K562 (cell line): Measurements from ENCODE around the gene PANX1. TPM values are rescaled to one million over a fixed set of nuclear protein-coding genes. Genes with fewer than 3 reads are reported as not detected.

Experiments
- ATAC-seq: fragments of 200-7000 bp; cut with Tn5 transposase; 3 replicates; pipeline ENCODE4 v1.9.1; 2020; ENCODE audit warnings: moderate library complexity
- BruUV-seq: library from RNA; stranded (reverse); fragments of 400-500 nt; replicated peaks from 2 replicates; lab custom pipeline; 2021; lab: Mats Ljungman, UMichigan
- CTCF ChIA-PET: fragments of 300-600 bp; formaldehyde crosslinking; extraction: SDS; loops from one replicate; lab custom pipeline; 2021; ENCODE audit warnings: low intra/inter-chr PET ratio; lab: Yijun Ruan, JAX
- POLR2A ChIA-PET: fragments of 300-600, 350-650 bp; sonication (Branson Sonifier 250); formaldehyde crosslinking; extraction: SDS; loops from one replicate; lab custom pipeline; 2021; ENCODE audit warnings: antibody characterized with exemption, inconsistent platforms; lab: Yijun Ruan, JAX
- DNase-seq, 4 experiments: peaks; one replicate each; pipeline versions ENCODE4 v3.0.0 to v3.0.0-alpha.2; 2011 to 2018; ENCODE audit warnings: low spot score in 3 of 4, mixed read lengths in 3 of 4; ENCODE audit errors: extremely low read depth in 1 of 4
- FAIRE-seq: peaks from 2 replicates; lab custom pipeline; 2011; peaks lifted over from hg19 to GRCh38; lab: Jason Lieb, UNC
- H2AFZ ChIP-seq: 2 replicates; pipeline ENCODE4 v1.6.0; 2011; ENCODE audit warnings: low read depth, low read length, control low read depth, inconsistent platforms
- H3K27ac ChIP-seq: fragments of 200-600 bp; 3 replicates; pipeline ENCODE4 v1.8.0; 2011; ENCODE audit warnings: low read depth, mild to moderate bottlenecking, control low read depth, inconsistent platforms, low read length, moderate library complexity, mixed read lengths; ENCODE audit errors: extremely low read depth
- H3K27me3 ChIP-seq, 2 experiments: fragments of 300-600 bp in 1 of 2; 2 replicates in 1 of 2; 3 replicates in 1 of 2; pipeline versions ENCODE4 v1.6.0 to v1.8.0; 2011; ENCODE audit warnings: inconsistent platforms in 2 of 2, low read length in 2 of 2, mild to moderate bottlenecking in 1 of 2, mixed read lengths in 1 of 2, moderate library complexity in 1 of 2; ENCODE audit not compliant: control insufficient read depth in 2 of 2, insufficient read depth in 2 of 2
- H3K36me3 ChIP-seq: fragments of 300-600 bp; 3 replicates; pipeline ENCODE4 v1.8.0; 2011; ENCODE audit warnings: mild to moderate bottlenecking, low read length, inconsistent platforms; ENCODE audit not compliant: control insufficient read depth, insufficient read depth
- H3K4me1 ChIP-seq, 2 experiments: fragments of 200-600 bp in 1 of 2; replicated peaks in 1 of 2; 2 replicates in 1 of 2; 3 replicates in 1 of 2; pipeline versions ENCODE4 v1.5.1 to v1.8.0; 2011; ENCODE audit warnings: inconsistent platforms in 2 of 2, low read length in 2 of 2, mild to moderate bottlenecking in 1 of 2, mixed read lengths in 1 of 2, moderate library complexity in 1 of 2; ENCODE audit not compliant: control insufficient read depth in 2 of 2, insufficient read depth in 2 of 2
- H3K4me2 ChIP-seq: 2 replicates; pipeline ENCODE4 v1.6.1; 2011; ENCODE audit warnings: low read length, control low read depth, inconsistent platforms, mixed read lengths; ENCODE audit not compliant: insufficient read depth
- H3K4me3 ChIP-seq: fragments of 200-600 bp; sonication (generic), shearing (Covaris generic); 2 replicates; pipeline ENCODE4 v1.5.1; 2016; ENCODE audit warnings: control low read depth, inconsistent platforms
- H3K79me2 ChIP-seq: fragments of 200-600 bp; 3 replicates; pipeline ENCODE4 v1.8.0; 2011; ENCODE audit warnings: low read length, inconsistent platforms; ENCODE audit not compliant: control insufficient read depth, insufficient read depth
- H3K9ac ChIP-seq, 2 experiments: 2 replicates each; pipeline versions ENCODE4 v1.6.0 to v1.6.1; 2011; ENCODE audit warnings: low read depth in 2 of 2, low read length in 2 of 2, control low read depth in 1 of 2, inconsistent platforms in 1 of 2, mild to moderate bottlenecking in 1 of 2, mixed read lengths in 1 of 2; ENCODE audit not compliant: insufficient read depth in 1 of 2
- H3K9me1 ChIP-seq: one replicate; pipeline ENCODE4 v1.6.0; 2011; ENCODE audit warnings: inconsistent platforms, mild to moderate bottlenecking, low read length, moderate library complexity; ENCODE audit not compliant: control insufficient read depth, insufficient read depth
- H3K9me3 ChIP-seq: replicated peaks from 2 replicates; pipeline ENCODE4 v1.5.1; 2011; ENCODE audit warnings: low read depth, low read length, inconsistent platforms; ENCODE audit not compliant: control insufficient read depth, insufficient read depth
- H4K20me1 ChIP-seq: replicated peaks from 2 replicates; pipeline ENCODE4 v1.6.1; 2011; ENCODE audit warnings: low read length, inconsistent platforms, mixed read lengths; ENCODE audit not compliant: control insufficient read depth, insufficient read depth
- ARHGAP35 ChIP-seq: fragments of 450-650 bp; IDR thresholded peaks from 2 replicates; pipeline ENCODE4 v1.6.1; 2018; ENCODE audit not compliant: partially characterized antibody
- ATF7 ChIP-seq: fragments of 450-650 bp; IDR thresholded peaks from 2 replicates; pipeline ENCODE4 v1.7.1; 2014; ENCODE audit warnings: mild to moderate bottlenecking, moderate library complexity
- CBX2 ChIP-seq: fragments of 200-600 bp; sonication (generic); IDR thresholded peaks from one replicate; pipeline ENCODE4 v1.6.1; 2012; ENCODE audit warnings: mild to moderate bottlenecking, low read length, inconsistent platforms; ENCODE audit not compliant: insufficient read depth, poor library complexity, severe bottlenecking
- ERF ChIP-seq: fragments of 450-650 bp; formaldehyde crosslinking; IDR thresholded peaks from 2 replicates; pipeline ENCODE4 v1.4.0; 2020; ENCODE audit warnings: mild to moderate bottlenecking, mixed read lengths
- FOXK2 ChIP-seq, 2 experiments: fragments of 450-650 bp; IDR thresholded peaks in 1 of 2; conservative IDR thresholded peaks in 1 of 2; 2 replicates each; pipeline ENCODE4 v1.6.1; 2016; ENCODE audit warnings: low read depth in 2 of 2, mild to moderate bottlenecking in 1 of 2
- POU5F1 ChIP-seq: fragments of 150-350 bp; IDR thresholded peaks from 2 replicates; pipeline ENCODE4 v1.6.1; 2014; ENCODE audit warnings: borderline replicate concordance, low read length, low read depth, mild to moderate bottlenecking; ENCODE audit not compliant: partially characterized antibody
- ZNF79 ChIP-seq: fragments of 250-450 bp; sonication (Bioruptor Pico); IDR thresholded peaks from 2 replicates; pipeline ENCODE4 v1.4.0; 2020; ENCODE audit warnings: low read depth, mild to moderate bottlenecking, moderate library complexity
- in situ Hi-C: fragments of 300-500 bp; cut with MboI; formaldehyde crosslinking; loops from 4 replicates; pipeline ENCODE4 v1.15.0; 2018; ENCODE audit warnings: inconsistent platforms, mixed read lengths
- intact Hi-C: fragments of 100-400 bp; cut with micrococcal nuclease; formaldehyde crosslinking; loops from 2 replicates; pipeline ENCODE4 v1.14.2; 2022
- polyA plus RNA-seq, 8 experiments: library from polyadenylated mRNA; depleted of rRNA in 4 of 8; stranded (reverse) in 5 of 8; unstranded in 3 of 8; fragments of >200 nt; fragmentation: Nextera tagmentation in 2 of 8; fragmentation: Illumina TruSeq in 1 of 8; extraction: Ambion mirVana in 2 of 8; extraction: Trizol in 1 of 8; gene quantifications; 2 replicates each; pipeline versions ENCODE4 v1.2.1 to v1.2.3, GENCODE V29; 2011 to 2014; ENCODE audit warnings: inconsistent platforms in 1 of 8, missing spikeins in 1 of 8
- total RNA-seq, 7 experiments: library from RNA; depleted of rRNA in 6 of 7; stranded (reverse); fragments of >200 nt in 6 of 7; fragmentation: Illumina TruSeq in 2 of 7; extraction: Trizol in 2 of 7; gene quantifications; 2 replicates each; pipeline versions ENCODE4 v1.2.1 to v1.2.3, GENCODE V29; 2011 to 2021; ENCODE audit warnings: low replicate concordance in 1 of 7
- TF ChIP-seq, protein P1 (sequence below): fragments of 250-450 bp; sonication (Bioruptor Pico); IDR thresholded peaks from 2 replicates; pipeline ENCODE4 v1.4.0; 2020; ENCODE audit warnings: mild to moderate bottlenecking
- TF ChIP-seq, protein P2 (sequence below), 2 experiments: fragments of 450-650 bp; IDR thresholded peaks; 2 replicates each; pipeline ENCODE4 v1.6.1; 2016; ENCODE audit warnings: mild to moderate bottlenecking in 2 of 2, borderline replicate concordance in 1 of 2, low read depth in 1 of 2, moderate library complexity in 1 of 2
- TF ChIP-seq, protein P3 (sequence below): IDR thresholded peaks from 2 replicates; pipeline ENCODE4 v1.6.1; 2016; ENCODE audit warnings: missing genetic modification characterization, missing compliant biosample characterization

The PANX1 gene
- total and polyA plus RNA-seq, 9 of the 15 experiments (the other 6 are each of a cell fraction or from before 2014, with no cell fraction given), result 1.9 to 14.8 (median 10.1) TPM

DNA sequence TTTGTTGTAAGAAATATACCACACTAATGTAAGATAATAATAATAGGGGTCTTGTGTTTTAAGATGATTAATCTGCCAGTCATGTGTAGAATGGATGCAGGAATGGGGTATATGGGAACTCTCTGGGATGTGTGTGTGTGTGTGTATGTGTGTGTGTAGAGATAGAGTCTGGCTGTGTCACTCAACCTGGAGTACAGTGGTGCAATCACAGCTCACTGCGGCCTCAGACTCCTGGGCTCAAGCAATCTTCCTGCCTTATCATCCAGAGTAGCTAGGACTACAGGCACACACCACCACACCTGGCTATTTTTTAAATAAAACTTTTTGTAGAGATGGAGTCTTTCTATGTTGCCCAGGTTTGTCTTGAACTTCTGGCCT, 11.5 kb upstream of the PANX1 start (continued):
- TF ChIP-seq, protein P1, sequence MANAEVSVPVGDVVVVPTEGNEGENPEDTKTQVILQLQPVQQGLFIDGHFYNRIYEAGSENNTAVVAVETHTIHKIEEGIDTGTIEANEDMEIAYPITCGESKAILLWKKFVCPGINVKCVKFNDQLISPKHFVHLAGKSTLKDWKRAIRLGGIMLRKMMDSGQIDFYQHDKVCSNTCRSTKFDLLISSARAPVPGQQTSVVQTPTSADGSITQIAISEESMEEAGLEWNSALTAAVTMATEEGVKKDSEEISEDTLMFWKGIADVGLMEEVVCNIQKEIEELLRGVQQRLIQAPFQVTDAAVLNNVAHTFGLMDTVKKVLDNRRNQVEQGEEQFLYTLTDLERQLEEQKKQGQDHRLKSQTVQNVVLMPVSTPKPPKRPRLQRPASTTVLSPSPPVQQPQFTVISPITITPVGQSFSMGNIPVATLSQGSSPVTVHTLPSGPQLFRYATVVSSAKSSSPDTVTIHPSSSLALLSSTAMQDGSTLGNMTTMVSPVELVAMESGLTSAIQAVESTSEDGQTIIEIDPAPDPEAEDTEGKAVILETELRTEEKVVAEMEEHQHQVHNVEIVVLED (CRISPR knock-in tag), result no peak
- TF ChIP-seq CBX2 (no peak), ARHGAP35 (no peak), POU5F1 (no peak), ZNF79 (no peak), ATF7 (no peak)

DNA sequence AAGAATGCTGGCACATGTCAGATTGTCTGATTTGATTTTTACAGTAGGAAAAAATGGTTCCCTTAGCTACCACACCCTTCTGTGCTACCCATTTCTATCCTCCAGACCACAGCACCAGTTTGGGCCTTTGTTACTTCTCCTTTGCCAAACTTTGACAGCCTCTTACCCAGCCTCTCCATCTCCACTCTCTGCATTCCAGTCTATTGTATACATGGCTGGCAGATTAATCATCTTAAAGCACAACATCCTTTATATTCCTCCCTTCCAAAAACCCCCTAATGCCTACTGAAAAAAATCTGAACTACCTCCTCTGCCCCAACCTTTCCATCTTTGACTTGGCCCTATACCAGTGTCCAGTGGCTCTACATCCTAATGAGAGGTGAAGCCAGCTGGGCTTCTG, 10.8 kb upstream of the PANX1 start:
- FAIRE-seq, result no peak
- H3K9me3 ChIP-seq, result no peaks in the 10 kb centered on the region; the same call in 1 of the 2 replicates
- peaks cover 0 to 4% of the 10 kb centered on the region in 2 experiments; a peak in 2 of 5 replicates for H3K27me3 ChIP-seq
- in situ Hi-C loops, result no loop called here
- H4K20me1 ChIP-seq, result no peaks in the 10 kb centered on the region
- CTCF ChIA-PET, result no interaction called here
- H2AFZ ChIP-seq, result no peak overlapping the region
- H3K4me2 ChIP-seq, result no peak overlapping the region
- H3K79me2 ChIP-seq, result no peaks in the 10 kb centered on the region
- BruUV-seq, result no TSS peak
- H3K36me3 ChIP-seq, result no peaks in the 10 kb centered on the region
- H3K27ac ChIP-seq, result no peak overlapping the region
- DNase-seq, result no peak
- no peaks in the 10 kb centered on the region for H3K9me1 ChIP-seq
- intact Hi-C loops, result no loop called here
- no peaks in the 10 kb centered on the region for H3K4me1 ChIP-seq
- POLR2A ChIA-PET, result interaction anchor here (0.8 to 1.5 kb wide), 2 partner anchors 9 to 11 kb away, joined by 3 read pairs; no protein-coding TSS in a partner anchor
- no peak overlapping the region for H3K4me3 ChIP-seq
- ATAC-seq, result no peak
- H3K9ac ChIP-seq, result no peak overlapping the region
- no peak for TF ChIP-seq FOXK2 (conservative IDR thresholded peaks at IDR 0.05 in 1 of 2, IDR thresholded peaks at IDR 0.05 in 1 of 2; ENCODE audit: low read depth in 2 of 2)
- TF ChIP-seq ERF, result no peak
- TF ChIP-seq, protein P2, sequence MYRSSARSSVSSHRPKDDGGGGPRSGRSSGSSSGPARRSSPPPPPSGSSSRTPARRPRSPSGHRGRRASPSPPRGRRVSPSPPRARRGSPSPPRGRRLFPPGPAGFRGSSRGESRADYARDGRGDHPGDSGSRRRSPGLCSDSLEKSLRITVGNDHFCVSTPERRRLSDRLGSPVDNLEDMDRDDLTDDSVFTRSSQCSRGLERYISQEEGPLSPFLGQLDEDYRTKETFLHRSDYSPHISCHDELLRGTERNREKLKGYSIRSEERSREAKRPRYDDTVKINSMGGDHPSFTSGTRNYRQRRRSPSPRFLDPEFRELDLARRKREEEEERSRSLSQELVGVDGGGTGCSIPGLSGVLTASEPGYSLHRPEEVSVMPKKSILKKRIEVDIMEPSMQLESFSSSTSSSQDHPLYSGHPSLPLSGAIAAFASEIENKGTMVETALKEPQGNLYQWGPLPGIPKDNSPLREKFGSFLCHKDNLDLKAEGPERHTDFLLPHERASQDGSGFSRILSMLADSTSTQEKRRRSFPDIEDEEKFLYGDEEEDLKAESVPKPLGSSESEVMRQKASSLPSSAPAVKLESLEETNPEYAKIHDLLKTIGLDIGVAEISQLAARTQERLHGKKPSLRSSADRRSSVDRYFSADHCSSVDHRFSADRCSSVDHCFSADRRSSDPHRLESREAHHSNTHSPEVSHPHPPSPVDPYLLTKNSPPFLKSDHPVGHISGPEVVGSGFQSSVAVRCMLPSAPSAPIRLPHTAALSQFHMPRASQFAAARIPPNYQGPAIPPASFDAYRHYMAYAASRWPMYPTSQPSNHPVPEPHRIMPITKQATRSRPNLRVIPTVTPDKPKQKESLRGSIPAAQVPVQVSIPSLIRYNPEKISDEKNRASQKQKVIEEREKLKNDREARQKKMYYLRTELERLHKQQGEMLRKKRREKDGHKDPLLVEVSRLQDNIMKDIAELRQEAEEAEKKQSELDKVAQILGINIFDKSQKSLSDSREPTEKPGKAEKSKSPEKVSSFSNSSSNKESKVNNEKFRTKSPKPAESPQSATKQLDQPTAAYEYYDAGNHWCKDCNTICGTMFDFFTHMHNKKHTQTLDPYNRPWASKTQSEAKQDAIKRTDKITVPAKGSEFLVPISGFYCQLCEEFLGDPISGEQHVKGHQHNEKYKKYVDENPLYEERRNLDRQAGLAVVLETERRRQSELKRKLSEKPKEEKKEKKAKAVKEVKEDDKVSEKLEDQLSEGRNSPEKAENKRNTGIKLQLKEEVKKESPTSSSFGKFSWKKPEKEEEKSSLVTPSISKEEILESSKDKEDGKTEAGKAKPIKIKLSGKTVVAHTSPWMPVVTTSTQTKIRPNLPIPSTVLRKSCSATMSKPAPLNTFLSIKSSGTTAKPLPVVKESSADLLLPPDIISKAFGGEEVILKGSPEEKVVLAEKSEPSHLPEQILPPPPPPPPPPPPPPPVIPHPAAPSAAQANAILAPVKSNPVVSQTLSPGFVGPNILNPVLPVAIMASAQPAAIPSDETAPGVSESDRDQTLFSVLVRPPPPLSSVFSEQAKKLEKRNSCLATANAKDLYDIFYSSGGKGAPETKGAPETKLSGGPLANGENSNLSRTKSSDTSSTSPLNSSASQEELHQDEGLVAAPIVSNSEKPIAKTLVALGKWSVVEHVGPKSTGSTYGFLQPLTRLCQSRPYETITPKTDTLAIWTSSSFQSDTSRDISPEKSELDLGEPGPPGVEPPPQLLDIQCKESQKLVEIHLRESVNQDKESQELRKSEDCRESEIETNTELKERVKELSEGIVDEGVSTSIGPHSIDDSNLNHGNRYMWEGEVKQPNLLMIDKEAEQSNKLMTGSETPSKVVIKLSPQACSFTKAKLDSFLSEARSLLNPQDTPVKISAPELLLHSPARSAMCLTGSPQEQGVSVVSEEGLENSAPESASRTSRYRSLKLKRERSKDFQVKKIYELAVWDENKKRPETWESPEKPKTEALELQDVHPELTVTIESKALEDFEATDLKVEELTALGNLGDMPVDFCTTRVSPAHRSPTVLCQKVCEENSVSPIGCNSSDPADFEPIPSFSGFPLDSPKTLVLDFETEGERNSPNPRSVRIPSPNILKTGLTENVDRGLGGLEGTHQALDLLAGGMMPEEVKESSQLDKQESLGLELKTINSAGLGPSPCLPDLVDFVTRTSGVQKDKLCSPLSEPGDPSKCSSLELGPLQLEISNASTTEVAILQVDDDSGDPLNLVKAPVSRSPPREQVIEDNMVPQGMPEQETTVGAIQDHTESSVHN (IDR thresholded peaks at IDR 0.05; ENCODE audit: borderline replicate concordance in 1 of 2, low read depth in 1 of 2), result no peak
- TF ChIP-seq, protein P3, sequence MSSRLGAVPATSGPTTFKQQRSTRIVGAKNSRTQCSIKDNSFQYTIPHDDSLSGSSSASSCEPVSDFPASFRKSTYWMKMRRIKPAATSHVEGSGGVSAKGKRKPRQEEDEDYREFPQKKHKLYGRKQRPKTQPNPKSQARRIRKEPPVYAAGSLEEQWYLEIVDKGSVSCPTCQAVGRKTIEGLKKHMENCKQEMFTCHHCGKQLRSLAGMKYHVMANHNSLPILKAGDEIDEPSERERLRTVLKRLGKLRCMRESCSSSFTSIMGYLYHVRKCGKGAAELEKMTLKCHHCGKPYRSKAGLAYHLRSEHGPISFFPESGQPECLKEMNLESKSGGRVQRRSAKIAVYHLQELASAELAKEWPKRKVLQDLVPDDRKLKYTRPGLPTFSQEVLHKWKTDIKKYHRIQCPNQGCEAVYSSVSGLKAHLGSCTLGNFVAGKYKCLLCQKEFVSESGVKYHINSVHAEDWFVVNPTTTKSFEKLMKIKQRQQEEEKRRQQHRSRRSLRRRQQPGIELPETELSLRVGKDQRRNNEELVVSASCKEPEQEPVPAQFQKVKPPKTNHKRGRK (tag), result no peak
